Middle frontal gyrus (tissue), 1 donor: ENCODE results near the gene LRRC4.

ENCODE experiments used
- DNase-seq: peaks from one replicate; pipeline ENCODE4 v3.0.0-alpha.2; 2015; ENCODE audit warnings: low spot score; ENCODE audit errors: extremely low spot score

The LRRC4 gene

GRCh38 chr7:127979728-127980126, 51.5 kb downstream of the LRRC4 start:
- no peak for DNase-seq

DNA sequence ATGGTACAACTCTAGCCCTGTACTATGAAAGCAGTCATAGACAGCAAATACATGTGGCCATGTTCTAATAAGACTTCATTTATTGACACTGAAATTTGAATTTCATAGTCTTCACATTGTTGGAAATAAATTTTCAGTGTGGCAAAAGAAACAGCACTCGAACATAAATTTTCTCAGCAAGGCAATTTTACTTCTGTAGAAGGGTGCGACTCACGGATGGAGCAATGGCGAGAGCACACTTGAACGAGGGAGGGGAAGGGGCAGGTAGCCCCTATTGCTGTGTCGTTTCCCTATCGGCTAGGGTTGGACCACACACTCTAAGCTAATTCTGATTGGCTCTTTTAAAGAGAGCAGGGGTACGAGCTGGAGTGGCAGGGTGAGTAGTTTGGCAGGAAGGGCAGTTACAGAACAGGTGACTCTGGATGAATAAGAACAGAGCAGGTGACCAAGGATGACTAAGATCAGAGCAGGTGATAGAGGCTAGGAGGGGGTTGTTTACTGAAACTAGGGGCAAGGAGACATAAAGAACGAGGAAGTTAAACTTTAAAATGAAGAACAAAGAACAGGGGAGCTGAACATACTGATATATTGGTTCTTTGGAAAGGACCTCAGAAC, 52.0 kb downstream of the LRRC4 start:
- no peak for DNase-seq

GRCh38 chr7:127978421-127978820, 52.8 kb downstream of the LRRC4 start:
- DNase-seq, result no peak
